ENCODE measurements around the gene PASK. TPM values are rescaled to one million over a fixed set of nuclear protein-coding genes. Genes with fewer than 3 reads are reported as not detected.

Gene PASK
- total and polyA plus RNA-seq, 2 experiments from 2014 or later, result 7.0 to 11.9 TPM

GRCh38 chr2:241126201-241126611, 23.1 kb downstream of the PASK start:
- H3K36me3 ChIP-seq, result no peaks in the 10 kb centered on the region
- no peak overlapping the region for H3K4me3 ChIP-seq
- no peaks in the 10 kb centered on the region for H3K4me1 ChIP-seq (ENCODE audit: low read depth)
- no peak for TF ChIP-seq CTCF (IDR thresholded peaks at IDR 0.05; ENCODE audit: low read depth, low read length)
- H3K9me3 ChIP-seq (ENCODE audit: low read depth), result no peaks in the 10 kb centered on the region
- no peak for DNase-seq (ENCODE audit: low read depth in 1 of 2, low spot score in 1 of 2)
- no peak overlapping the region for H3K27ac ChIP-seq
- no peaks in the 10 kb centered on the region for H3K27me3 ChIP-seq

- no peak for TF ChIP-seq CTCF (IDR thresholded peaks at IDR 0.05; ENCODE audit: low read depth, low read length)
- Histone ChIP-seq H3K36me3 (no peaks in the 10 kb centered on the region), H3K9me3 (ENCODE audit: low read depth) (no peaks in the 10 kb centered on the region), H3K27me3 (no peaks in the 10 kb centered on the region), H3K4me1 (ENCODE audit: low read depth) (no peaks in the 10 kb centered on the region), H3K4me3 (no peak overlapping the region), H3K27ac (no peak overlapping the region)
- no peak for DNase-seq (ENCODE audit: low read depth in 1 of 2, low spot score in 1 of 2)
Observed at GRCh38 chr2:241125626-241126025, 23.6 kb downstream of the PASK start.

- Histone ChIP-seq H3K9me3 (ENCODE audit: low read depth) (no peaks in the 10 kb centered on the region), H3K36me3 (no peaks in the 10 kb centered on the region), H3K4me1 (ENCODE audit: low read depth) (no peaks in the 10 kb centered on the region), H3K27me3 (no peaks in the 10 kb centered on the region), H3K4me3 (no peak overlapping the region), H3K27ac (no peak overlapping the region)
- DNase-seq (ENCODE audit: low read depth in 1 of 2, low spot score in 1 of 2), result no peak
- no peak for TF ChIP-seq CTCF (IDR thresholded peaks at IDR 0.05; ENCODE audit: low read depth, low read length)
Observed at GRCh38 chr2:241123816-241124536, 25.3 kb downstream of the PASK start.

- Histone ChIP-seq H3K27ac (no peak overlapping the region), H3K4me3 (no peak overlapping the region), H3K27me3 (no peaks in the 10 kb centered on the region), H3K36me3 (no peaks in the 10 kb centered on the region), H3K9me3 (ENCODE audit: low read depth) (no peaks in the 10 kb centered on the region), H3K4me1 (ENCODE audit: low read depth) (no peaks in the 10 kb centered on the region)
- no peak for DNase-seq (ENCODE audit: low read depth in 1 of 2, low spot score in 1 of 2)
- TF ChIP-seq CTCF (IDR thresholded peaks at IDR 0.05; ENCODE audit: low read depth, low read length), result no peak
Observed at GRCh38 chr2:241122376-241123002, 26.8 kb downstream of the PASK start.

- no peak for TF ChIP-seq CTCF (IDR thresholded peaks at IDR 0.05; ENCODE audit: low read depth, low read length)
- no peak overlapping the region for H3K4me3 ChIP-seq
- H3K9me3 ChIP-seq (ENCODE audit: low read depth), result no peaks in the 10 kb centered on the region
- no peak overlapping the region for H3K27ac ChIP-seq
- DNase-seq (ENCODE audit: low read depth in 1 of 2, low spot score in 1 of 2), result no peak
- H3K36me3 ChIP-seq, result no peaks in the 10 kb centered on the region
- H3K4me1 ChIP-seq (ENCODE audit: low read depth), result no peaks in the 10 kb centered on the region
- H3K27me3 ChIP-seq, result no peaks in the 10 kb centered on the region
Observed at GRCh38 chr2:241121008-241121407, 28.3 kb downstream of the PASK start.

Measured in cardiac muscle cell (in vitro differentiated cells and primary cell).